DND-41 (cell line): ENCODE measurements around the gene SIGLEC7.

Source experiments
- EZH2 ChIP-seq: IDR thresholded peaks from 3 replicates; pipeline ENCODE4 v1.6.1; 2012; ENCODE audit warnings: borderline replicate concordance, low read depth, mild to moderate bottlenecking, moderate library complexity, low read length, inconsistent platforms; ENCODE audit not compliant: severe bottlenecking
- TF ChIP-seq, protein P1 (sequence below): IDR thresholded peaks from 2 replicates; pipeline ENCODE4 v1.5.1; 2012; ENCODE audit warnings: borderline replicate concordance, low read length, moderate library complexity, mild to moderate bottlenecking; ENCODE audit not compliant: poor library complexity, severe bottlenecking; ENCODE audit errors: extremely low read depth

DNA sequence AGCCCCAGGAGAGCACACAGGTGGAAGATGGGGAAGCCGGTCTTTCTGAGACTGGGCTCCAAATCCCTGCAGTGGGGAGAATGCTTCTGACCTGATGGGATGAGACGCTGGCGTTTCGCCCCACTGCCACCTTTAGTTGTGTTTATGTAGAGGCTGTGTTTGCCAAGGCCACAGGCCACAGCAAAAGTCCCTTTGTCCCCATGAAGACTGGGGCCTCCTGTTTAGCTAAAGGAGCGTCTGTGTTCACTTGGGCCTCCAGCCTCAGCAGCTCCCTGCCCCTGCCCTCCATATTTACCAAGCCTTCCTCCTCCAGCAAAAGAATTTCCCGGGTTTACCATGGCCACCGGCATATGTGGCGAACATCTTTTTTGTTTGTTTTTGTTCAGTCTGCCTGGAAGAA is 49.0 kb upstream of the SIGLEC7 start:
- TF ChIP-seq, protein P1, sequence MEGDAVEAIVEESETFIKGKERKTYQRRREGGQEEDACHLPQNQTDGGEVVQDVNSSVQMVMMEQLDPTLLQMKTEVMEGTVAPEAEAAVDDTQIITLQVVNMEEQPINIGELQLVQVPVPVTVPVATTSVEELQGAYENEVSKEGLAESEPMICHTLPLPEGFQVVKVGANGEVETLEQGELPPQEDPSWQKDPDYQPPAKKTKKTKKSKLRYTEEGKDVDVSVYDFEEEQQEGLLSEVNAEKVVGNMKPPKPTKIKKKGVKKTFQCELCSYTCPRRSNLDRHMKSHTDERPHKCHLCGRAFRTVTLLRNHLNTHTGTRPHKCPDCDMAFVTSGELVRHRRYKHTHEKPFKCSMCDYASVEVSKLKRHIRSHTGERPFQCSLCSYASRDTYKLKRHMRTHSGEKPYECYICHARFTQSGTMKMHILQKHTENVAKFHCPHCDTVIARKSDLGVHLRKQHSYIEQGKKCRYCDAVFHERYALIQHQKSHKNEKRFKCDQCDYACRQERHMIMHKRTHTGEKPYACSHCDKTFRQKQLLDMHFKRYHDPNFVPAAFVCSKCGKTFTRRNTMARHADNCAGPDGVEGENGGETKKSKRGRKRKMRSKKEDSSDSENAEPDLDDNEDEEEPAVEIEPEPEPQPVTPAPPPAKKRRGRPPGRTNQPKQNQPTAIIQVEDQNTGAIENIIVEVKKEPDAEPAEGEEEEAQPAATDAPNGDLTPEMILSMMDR: no peak
- no peak for TF ChIP-seq EZH2
